ENCODE results near the gene GABRB1. TPM values are rescaled to one million over a fixed set of nuclear protein-coding genes. Genes with fewer than 3 reads are reported as not detected.

Gene GABRB1
- total and polyA plus RNA-seq, 2 donors (not counting 3 experiments of a cell fraction or from before 2014, with no cell fraction given): not detected

DNA sequence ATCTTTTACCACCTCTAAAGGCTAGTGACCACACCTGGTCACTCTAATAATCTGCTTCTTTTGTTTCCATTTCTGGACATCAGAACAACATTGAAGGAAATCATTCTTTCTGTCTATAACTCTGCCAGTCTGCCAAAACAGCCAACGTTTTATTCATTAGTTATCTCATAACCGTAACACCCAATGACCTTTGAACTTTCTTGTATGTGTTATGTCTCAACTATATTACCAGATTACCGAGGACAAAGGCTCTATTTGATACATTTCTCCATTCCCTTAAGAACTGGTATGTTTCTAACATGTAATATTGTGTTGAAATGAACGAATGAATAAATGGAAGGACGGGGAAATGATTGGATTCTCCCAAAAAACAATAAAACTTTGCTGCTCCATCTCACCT is 152.7 kb downstream of the GABRB1 start:
- dilution Hi-C loops (cut with MboI; ENCODE audit: extremely low pct_ligation_motif_present, low sequenced_read_pairs): no loop called here
- H2AFZ ChIP-seq (ENCODE audit: low read depth, low read length): no peak overlapping the region
- no peaks in the 10 kb centered on the region for H3K4me1 ChIP-seq (ENCODE audit: control insufficient read depth, extremely low read depth, insufficient read depth, low read length)

DNA sequence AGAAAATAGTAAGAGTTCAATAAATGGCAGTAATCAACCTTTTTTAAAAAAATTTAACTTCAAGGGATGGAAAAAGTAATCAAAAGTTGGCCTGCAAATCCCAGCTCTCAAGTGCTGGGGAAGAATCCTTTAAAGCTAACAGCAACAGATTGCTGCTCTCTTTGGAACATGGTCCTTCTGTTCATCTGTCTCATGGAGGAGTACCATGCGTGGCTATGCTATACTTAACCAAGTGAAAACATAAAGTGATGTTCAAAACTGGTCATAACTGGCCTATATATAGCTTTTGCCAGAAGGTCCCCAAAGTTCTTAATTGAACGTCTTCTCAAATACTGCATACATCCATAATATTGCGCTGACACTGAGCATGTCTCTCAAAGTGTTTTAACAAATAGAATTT is 154.4 kb downstream of the GABRB1 start:
- H3K36me3 ChIP-seq (ENCODE audit: control insufficient read depth in 2 of 2, extremely low read depth in 1 of 2, insufficient read depth in 2 of 2, low read length in 2 of 2): no peaks in the 10 kb centered on the region
- FAIRE-seq: no peak
- POLR2A ChIA-PET: no interaction called here
- H3K9ac ChIP-seq (replicated peaks; ENCODE audit: extremely low read depth, insufficient read depth, low read length): no peak overlapping the region
- no peak overlapping the region for H2AFZ ChIP-seq (ENCODE audit: low read depth, low read length)
- H3K4me1 ChIP-seq (ENCODE audit: control insufficient read depth, extremely low read depth, insufficient read depth, low read length): no peaks in the 10 kb centered on the region
- H3K4me3 ChIP-seq (replicated peaks in 1 of 3; ENCODE audit: insufficient read depth in 1 of 3, low read depth in 1 of 3, low read length in 3 of 3): no peak overlapping the region
- no peaks in the 10 kb centered on the region for H3K27me3 ChIP-seq (ENCODE audit: control insufficient read depth in 2 of 2, insufficient read depth in 2 of 2, low read length in 2 of 2)
- TF ChIP-seq FOS (IDR thresholded peaks at IDR 0.05; ENCODE audit: borderline replicate concordance, insufficient read depth, low read length) (no peak), POLR2A (IDR thresholded peaks at IDR 0.05; ENCODE audit: low read depth, low read length) (no peak), MYC (IDR thresholded peaks at IDR 0.05; ENCODE audit: low read depth, low read length) (no peak), POLR2AphosphoS5 (IDR thresholded peaks at IDR 0.05; ENCODE audit: insufficient read depth, low read depth, low read length) (no peak)
- TF ChIP-seq, protein P1, sequence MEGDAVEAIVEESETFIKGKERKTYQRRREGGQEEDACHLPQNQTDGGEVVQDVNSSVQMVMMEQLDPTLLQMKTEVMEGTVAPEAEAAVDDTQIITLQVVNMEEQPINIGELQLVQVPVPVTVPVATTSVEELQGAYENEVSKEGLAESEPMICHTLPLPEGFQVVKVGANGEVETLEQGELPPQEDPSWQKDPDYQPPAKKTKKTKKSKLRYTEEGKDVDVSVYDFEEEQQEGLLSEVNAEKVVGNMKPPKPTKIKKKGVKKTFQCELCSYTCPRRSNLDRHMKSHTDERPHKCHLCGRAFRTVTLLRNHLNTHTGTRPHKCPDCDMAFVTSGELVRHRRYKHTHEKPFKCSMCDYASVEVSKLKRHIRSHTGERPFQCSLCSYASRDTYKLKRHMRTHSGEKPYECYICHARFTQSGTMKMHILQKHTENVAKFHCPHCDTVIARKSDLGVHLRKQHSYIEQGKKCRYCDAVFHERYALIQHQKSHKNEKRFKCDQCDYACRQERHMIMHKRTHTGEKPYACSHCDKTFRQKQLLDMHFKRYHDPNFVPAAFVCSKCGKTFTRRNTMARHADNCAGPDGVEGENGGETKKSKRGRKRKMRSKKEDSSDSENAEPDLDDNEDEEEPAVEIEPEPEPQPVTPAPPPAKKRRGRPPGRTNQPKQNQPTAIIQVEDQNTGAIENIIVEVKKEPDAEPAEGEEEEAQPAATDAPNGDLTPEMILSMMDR (IDR thresholded peaks at IDR 0.05; ENCODE audit: extremely low read depth in 1 of 2, insufficient read depth in 1 of 2, low read depth in 1 of 2, low read length in 2 of 2): no peak
- intact Hi-C loops (cut with micrococcal nuclease) (no loop called here), dilution Hi-C loops (cut with MboI; ENCODE audit: extremely low pct_ligation_motif_present, low sequenced_read_pairs) (no loop called here)
- no peaks in the 10 kb centered on the region for H4K20me1 ChIP-seq (replicated peaks; ENCODE audit: control insufficient read depth, extremely low read depth, insufficient read depth, low read length)
- H3K79me2 ChIP-seq (ENCODE audit: control insufficient read depth, insufficient read depth, low read length): no peaks in the 10 kb centered on the region
- CTCF ChIA-PET: no interaction called here
- no peak overlapping the region for H3K4me2 ChIP-seq (ENCODE audit: insufficient read depth, low read length)
- H3K27ac ChIP-seq (ENCODE audit: insufficient read depth, low read depth, low read length): no peak overlapping the region
- H3K9me1 ChIP-seq (replicated peaks; ENCODE audit: control insufficient read depth, extremely low read depth, insufficient read depth, low read length): no peaks in the 10 kb centered on the region
- no TSS peak for BruUV-seq (replicated peaks)
- no peak for DNase-seq (ENCODE audit: low read depth, low spot score)
- no peaks in the 10 kb centered on the region for H3K9me3 ChIP-seq (replicated peaks; ENCODE audit: control insufficient read depth, insufficient read depth, low read length)

More for the DNA sequence above, 152.7 kb downstream of the GABRB1 start:
- no TSS peak for BruUV-seq (replicated peaks)
- H3K9me3 ChIP-seq (replicated peaks; ENCODE audit: control insufficient read depth, insufficient read depth, low read length): no peaks in the 10 kb centered on the region
- H4K20me1 ChIP-seq (replicated peaks; ENCODE audit: control insufficient read depth, extremely low read depth, insufficient read depth, low read length): no peaks in the 10 kb centered on the region
- H3K4me2 ChIP-seq (ENCODE audit: insufficient read depth, low read length): no peak overlapping the region
- no peaks in the 10 kb centered on the region for H3K27me3 ChIP-seq (ENCODE audit: control insufficient read depth in 2 of 2, insufficient read depth in 2 of 2, low read length in 2 of 2)
- no peak overlapping the region for H3K4me3 ChIP-seq (replicated peaks in 1 of 3; ENCODE audit: insufficient read depth in 1 of 3, low read depth in 1 of 3, low read length in 3 of 3)
- no peak for TF ChIP-seq MYC (IDR thresholded peaks at IDR 0.05; ENCODE audit: low read depth, low read length)
- TF ChIP-seq FOS (IDR thresholded peaks at IDR 0.05; ENCODE audit: borderline replicate concordance, insufficient read depth, low read length): no peak
- TF ChIP-seq, protein P1 (IDR thresholded peaks at IDR 0.05; ENCODE audit: extremely low read depth in 1 of 2, insufficient read depth in 1 of 2, low read depth in 1 of 2, low read length in 2 of 2): no peak
- TF ChIP-seq EZH2 (IDR thresholded peaks at IDR 0.05; ENCODE audit: borderline replicate concordance, low read depth, low read length, severe bottlenecking): no peak
- no peak for TF ChIP-seq GATA2 (IDR thresholded peaks at IDR 0.05; ENCODE audit: insufficient read depth, insufficient read length, low read depth, low read length)
- ChIA-PET POLR2A (no interaction called here), CTCF (no interaction called here)
- intact Hi-C loops (cut with micrococcal nuclease): no loop called here
- no peak overlapping the region for H3K9ac ChIP-seq (replicated peaks; ENCODE audit: extremely low read depth, insufficient read depth, low read length)
- FAIRE-seq (no peak), DNase-seq (ENCODE audit: low read depth, low spot score) (no peak)
- no peaks in the 10 kb centered on the region for H3K36me3 ChIP-seq (ENCODE audit: control insufficient read depth in 2 of 2, extremely low read depth in 1 of 2, insufficient read depth in 2 of 2, low read length in 2 of 2)
- no peak overlapping the region for H3K27ac ChIP-seq (ENCODE audit: insufficient read depth, low read depth, low read length)
- no peaks in the 10 kb centered on the region for H3K79me2 ChIP-seq (ENCODE audit: control insufficient read depth, insufficient read depth, low read length)
- H3K9me1 ChIP-seq (replicated peaks; ENCODE audit: control insufficient read depth, extremely low read depth, insufficient read depth, low read length): no peaks in the 10 kb centered on the region

Measured in endothelial cell of umbilical vein (primary cell).